ENCODE results near the gene PTPRQ. TPM values are rescaled to one million over a fixed set of nuclear protein-coding genes. Genes with fewer than 3 reads are reported as not detected.

PTPRQ gene
- total RNA-seq, 1 experiment from 2014 or later: not detected

GRCh38 chr12:80622271-80622670, 178.2 kb downstream of the PTPRQ start:
- ChIA-PET CTCF (no interaction called here), POLR2A (ENCODE audit: unreplicated experiment) (interaction anchor here (0.7 kb wide), 1 partner anchor 9 kb away, joined by 7 read pairs; no protein-coding TSS in a partner anchor)
- H3K9me2 ChIP-seq (ENCODE audit: insufficient read depth): no peaks in the 10 kb centered on the region; the same call in 1 of the 2 replicates
- H3F3A ChIP-seq (ENCODE audit: insufficient read depth, low read depth): no peaks in the 10 kb centered on the region
- H3K36me3 ChIP-seq (ENCODE audit: low read depth): no peaks in the 10 kb centered on the region
- H3K9me3 ChIP-seq (ENCODE audit: insufficient read depth, low read depth): no peaks in the 10 kb centered on the region
- TF ChIP-seq CTCF (conservative IDR thresholded peaks at IDR 0.05): no peak
- no peak for TF ChIP-seq EZH2 (IDR thresholded peaks at IDR 0.05; ENCODE audit: low read depth)
- H3K4me2 ChIP-seq: no peak overlapping the region
- no peaks in the 10 kb centered on the region for H3K4me1 ChIP-seq (replicated peaks; ENCODE audit: insufficient read depth)
- no peak overlapping the region for H3K27ac ChIP-seq
- no TSS peak for BruUV-seq (replicated peaks)
- intact Hi-C loops (cut with micrococcal nuclease; ENCODE audit: unreplicated experiment): loop anchor here (5.0 kb wide), 1 partner anchor 150 kb away; no protein-coding TSS in a partner anchor
- no peaks in the 10 kb centered on the region for H3K27me3 ChIP-seq (ENCODE audit: insufficient read depth, low read depth)
- H2AFZ ChIP-seq: no peak overlapping the region
- H4K20me1 ChIP-seq (ENCODE audit: insufficient read depth): no peaks in the 10 kb centered on the region
- H3K79me2 ChIP-seq (ENCODE audit: low read depth): no peaks in the 10 kb centered on the region
- DNase-seq: no peak
- no peak overlapping the region for H3K4me3 ChIP-seq

- Histone ChIP-seq H3K9me3 (ENCODE audit: insufficient read depth, low read depth) (no peaks in the 10 kb centered on the region), H3K9me2 (ENCODE audit: insufficient read depth) (no peaks in the 10 kb centered on the region; the same call in 1 of the 2 replicates), H3K36me3 (ENCODE audit: low read depth) (no peaks in the 10 kb centered on the region), H2AFZ (peak overlapping the region; percentile 48; the same call in 1 of the 2 replicates), H4K20me1 (ENCODE audit: insufficient read depth) (no peaks in the 10 kb centered on the region), H3K27me3 (ENCODE audit: insufficient read depth, low read depth) (no peaks in the 10 kb centered on the region), H3K4me1 (replicated peaks; ENCODE audit: insufficient read depth) (no peaks in the 10 kb centered on the region), H3K79me2 (ENCODE audit: low read depth) (no peaks in the 10 kb centered on the region), H3F3A (ENCODE audit: insufficient read depth, low read depth) (no peaks in the 10 kb centered on the region), H3K4me3 (no peak overlapping the region), H3K4me2 (no peak overlapping the region), H3K27ac (no peak overlapping the region)
- intact Hi-C loops (cut with micrococcal nuclease; ENCODE audit: unreplicated experiment): no loop called here
- POLR2A ChIA-PET (ENCODE audit: unreplicated experiment): no interaction called here
- BruUV-seq (replicated peaks): no TSS peak
- DNase-seq: no peak
- no peak for TF ChIP-seq EZH2 (IDR thresholded peaks at IDR 0.05; ENCODE audit: low read depth)
- TF ChIP-seq CTCF (conservative IDR thresholded peaks at IDR 0.05): no peak
- CTCF ChIA-PET: no interaction called here
Measured at GRCh38 chr12:80625051-80625450, 181.0 kb downstream of the PTPRQ start.

- H3K27ac ChIP-seq: no peak overlapping the region
- no peaks in the 10 kb centered on the region for H3K36me3 ChIP-seq (ENCODE audit: low read depth)
- H4K20me1 ChIP-seq (ENCODE audit: insufficient read depth): no peaks in the 10 kb centered on the region
- H3K9me3 ChIP-seq (ENCODE audit: insufficient read depth, low read depth): no peaks in the 10 kb centered on the region
- intact Hi-C loops (cut with micrococcal nuclease; ENCODE audit: unreplicated experiment): no loop called here
- BruUV-seq (replicated peaks): no TSS peak
- H3F3A ChIP-seq (ENCODE audit: insufficient read depth, low read depth): no peaks in the 10 kb centered on the region
- POLR2A ChIA-PET (ENCODE audit: unreplicated experiment): no interaction called here
- no peaks in the 10 kb centered on the region for H3K79me2 ChIP-seq (ENCODE audit: low read depth)
- H3K4me3 ChIP-seq: no peak overlapping the region
- H3K4me2 ChIP-seq: no peak overlapping the region
- no peak overlapping the region for H2AFZ ChIP-seq
- DNase-seq: no peak
- TF ChIP-seq EZH2 (IDR thresholded peaks at IDR 0.05; ENCODE audit: low read depth): no peak
- no peak for TF ChIP-seq CTCF (conservative IDR thresholded peaks at IDR 0.05)
- no peaks in the 10 kb centered on the region for H3K27me3 ChIP-seq (ENCODE audit: insufficient read depth, low read depth)
- no peaks in the 10 kb centered on the region; the same call in 1 of the 2 replicates for H3K9me2 ChIP-seq (ENCODE audit: insufficient read depth)
- H3K4me1 ChIP-seq (replicated peaks; ENCODE audit: insufficient read depth): no peaks in the 10 kb centered on the region
- CTCF ChIA-PET: no interaction called here
Measured at GRCh38 chr12:80625901-80626300, 181.9 kb downstream of the PTPRQ start.

Measured in PC-9 (cell line).